HEK293 (cell line): Measurements from ENCODE around the gene ADAMTS2.

Experiments
- ZNF777 ChIP-seq: fragments of 450-650 bp; formaldehyde crosslinking; IDR thresholded peaks from 2 replicates; pipeline ENCODE4 v1.5.1; 2017; ENCODE audit warnings: missing biosample characterization, missing genetic modification characterization, borderline replicate concordance
- TF ChIP-seq, protein P1 (sequence below): fragments of 450-650 bp; formaldehyde crosslinking; IDR thresholded peaks from 2 replicates; pipeline ENCODE4 v1.5.1; 2016; ENCODE audit warnings: missing biosample characterization, missing genetic modification characterization

DNA sequence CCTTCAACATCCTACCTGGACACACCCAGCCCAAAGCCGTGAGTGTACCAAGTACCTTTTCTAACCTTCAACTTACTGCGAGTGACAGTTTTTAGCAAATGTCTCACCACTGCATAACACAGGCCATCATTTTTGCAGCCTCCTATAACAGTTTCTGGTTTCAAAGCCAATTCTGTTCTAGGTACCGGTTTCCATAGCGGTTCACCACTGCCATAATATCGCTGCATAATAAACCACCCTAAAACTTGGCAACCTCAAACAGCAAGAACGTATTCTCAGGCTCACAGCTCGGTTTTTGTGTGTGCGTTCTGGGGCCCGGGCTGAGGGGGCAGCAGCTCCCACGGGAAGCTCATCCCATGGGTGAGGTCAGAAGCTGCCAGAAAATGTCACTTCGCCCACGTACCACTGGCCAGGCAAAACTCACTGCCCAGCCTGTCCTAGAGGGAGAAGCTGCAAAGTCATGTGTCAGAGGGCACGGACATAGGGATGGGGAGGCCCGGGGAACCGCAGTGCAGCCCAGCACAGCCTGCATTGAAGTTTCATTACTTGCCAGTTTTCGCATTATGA, 15.9 kb upstream of the ADAMTS2 start:
- TF ChIP-seq, protein P1, sequence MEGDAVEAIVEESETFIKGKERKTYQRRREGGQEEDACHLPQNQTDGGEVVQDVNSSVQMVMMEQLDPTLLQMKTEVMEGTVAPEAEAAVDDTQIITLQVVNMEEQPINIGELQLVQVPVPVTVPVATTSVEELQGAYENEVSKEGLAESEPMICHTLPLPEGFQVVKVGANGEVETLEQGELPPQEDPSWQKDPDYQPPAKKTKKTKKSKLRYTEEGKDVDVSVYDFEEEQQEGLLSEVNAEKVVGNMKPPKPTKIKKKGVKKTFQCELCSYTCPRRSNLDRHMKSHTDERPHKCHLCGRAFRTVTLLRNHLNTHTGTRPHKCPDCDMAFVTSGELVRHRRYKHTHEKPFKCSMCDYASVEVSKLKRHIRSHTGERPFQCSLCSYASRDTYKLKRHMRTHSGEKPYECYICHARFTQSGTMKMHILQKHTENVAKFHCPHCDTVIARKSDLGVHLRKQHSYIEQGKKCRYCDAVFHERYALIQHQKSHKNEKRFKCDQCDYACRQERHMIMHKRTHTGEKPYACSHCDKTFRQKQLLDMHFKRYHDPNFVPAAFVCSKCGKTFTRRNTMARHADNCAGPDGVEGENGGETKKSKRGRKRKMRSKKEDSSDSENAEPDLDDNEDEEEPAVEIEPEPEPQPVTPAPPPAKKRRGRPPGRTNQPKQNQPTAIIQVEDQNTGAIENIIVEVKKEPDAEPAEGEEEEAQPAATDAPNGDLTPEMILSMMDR (tag by site-specific recombination) = no peak
- no peak for TF ChIP-seq ZNF777 (tag by site-specific recombination)
